Progenitor cell of endocrine pancreas (in vitro differentiated cells): ENCODE results near the gene FANCE. TPM values are rescaled to one million over a fixed set of nuclear protein-coding genes. Genes with fewer than 3 reads are reported as not detected.
A peak's percentile ranks its signal among the peaks of the same experiment; 100 is the strongest.

Experiments
- DNase-seq: peaks from one replicate; pipeline ENCODE4 v3.0.0; 2021; ENCODE audit warnings: low spot score; ENCODE audit not compliant: unreplicated experiment
- H3K27ac Mint-ChIP-seq: 2 replicates; pipeline ENCODE4 v1.8.0; 2021; ENCODE audit warnings: mild to moderate bottlenecking, moderate library complexity, mixed read lengths
- H3K27me3 Mint-ChIP-seq: 2 replicates; pipeline ENCODE4 v1.8.0; 2021; ENCODE audit warnings: mixed read lengths
- H3K36me3 Mint-ChIP-seq: 2 replicates; pipeline ENCODE4 v1.8.0; 2022; ENCODE audit warnings: mixed read lengths; ENCODE audit not compliant: insufficient read depth
- H3K4me1 Mint-ChIP-seq: 2 replicates; pipeline ENCODE4 v1.8.0; 2021; ENCODE audit warnings: low read depth, mixed read lengths
- H3K4me3 Mint-ChIP-seq: 2 replicates; pipeline ENCODE4 v1.8.0; 2021; ENCODE audit warnings: low read depth, mild to moderate bottlenecking, moderate library complexity, mixed read lengths
- H3K9me3 Mint-ChIP-seq: 2 replicates; pipeline ENCODE4 v1.8.0; 2021; ENCODE audit warnings: low read depth, mixed read lengths
- CTCF ChIP-seq: fragments of 200-600 bp; sonication (generic); IDR thresholded peaks from one replicate; pipeline ENCODE4 v1.5.0; 2021; ENCODE audit warnings: antibody characterized with exemption, mild to moderate bottlenecking; ENCODE audit not compliant: unreplicated experiment
- total RNA-seq: library from RNA; stranded (reverse); gene quantifications from 2 replicates; pipeline ENCODE4 v1.2.1, GENCODE V29; 2021

Gene FANCE
- total RNA-seq, 1 donor from 2014 or later = 10.6 TPM

GRCh38 chr6:35469751-35470662 is 17.9 kb downstream of the FANCE start:
- no peak for TF ChIP-seq CTCF
- DNase-seq = no peak
- Mint-ChIP-seq H3K4me1 (peaks cover 26% of the 10 kb centered on the region), H3K36me3 (peaks cover 15% of the 10 kb centered on the region), H3K27me3 (no peaks in the 10 kb centered on the region), H3K4me3 (peak overlapping the region; percentile 97), H3K9me3 (no peaks in the 10 kb centered on the region), H3K27ac (peak overlapping the region; percentile 100)

DNA sequence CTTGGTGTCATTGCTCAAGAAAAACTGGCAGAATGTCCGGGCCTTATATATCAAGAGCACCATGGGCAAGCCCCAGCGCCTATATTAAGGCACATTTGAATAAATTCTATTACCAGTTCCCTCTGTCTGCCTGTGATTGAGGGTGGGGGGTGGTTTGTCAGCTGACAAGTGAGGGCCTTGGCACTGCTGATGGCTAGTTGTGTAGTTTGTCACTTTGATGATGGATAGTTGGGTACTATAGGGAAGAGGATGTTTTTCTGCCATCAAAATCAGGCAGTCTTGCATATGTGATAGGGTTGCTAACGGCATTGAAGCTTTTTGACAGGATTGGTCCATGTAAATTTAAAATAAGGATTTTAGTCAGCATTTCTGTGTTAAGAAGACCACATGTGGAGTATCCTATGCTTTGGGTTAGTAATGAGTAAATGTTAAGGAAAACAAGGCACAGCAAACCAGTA is 18.6 kb downstream of the FANCE start:
- H3K4me3 Mint-ChIP-seq = peak overlapping the region; percentile 97
- no peak for TF ChIP-seq CTCF

GRCh38 chr6:35471836-35472345 is 19.8 kb downstream of the FANCE start:
- DNase-seq = no peak
- Mint-ChIP-seq H3K36me3 (peaks cover 19% of the 10 kb centered on the region), H3K4me3 (peak overlapping the region; percentile 16), H3K9me3 (no peaks in the 10 kb centered on the region), H3K27me3 (no peaks in the 10 kb centered on the region), H3K27ac (peak overlapping the region; percentile 52), H3K4me1 (peaks cover 26% of the 10 kb centered on the region)
- TF ChIP-seq CTCF = no peak

More for the DNA sequence above, 18.6 kb downstream of the FANCE start:
- H3K9me3 Mint-ChIP-seq = no peaks in the 10 kb centered on the region
- peaks cover 15% of the 10 kb centered on the region for H3K36me3 Mint-ChIP-seq
- H3K27me3 Mint-ChIP-seq = no peaks in the 10 kb centered on the region
- no peak for DNase-seq
- H3K27ac Mint-ChIP-seq = peak overlapping the region; percentile 69
- peaks cover 26% of the 10 kb centered on the region for H3K4me1 Mint-ChIP-seq

GRCh38 chr6:35473075-35473849 is 21.1 kb downstream of the FANCE start:
- H3K9me3 Mint-ChIP-seq = no peaks in the 10 kb centered on the region
- no peak for TF ChIP-seq CTCF
- no peaks in the 10 kb centered on the region for H3K27me3 Mint-ChIP-seq
- H3K36me3 Mint-ChIP-seq = peaks cover 20% of the 10 kb centered on the region
- peaks cover 23% of the 10 kb centered on the region for H3K4me1 Mint-ChIP-seq
- H3K4me3 Mint-ChIP-seq = no peak overlapping the region
- no peak for DNase-seq
- H3K27ac Mint-ChIP-seq = no peak overlapping the region

DNA sequence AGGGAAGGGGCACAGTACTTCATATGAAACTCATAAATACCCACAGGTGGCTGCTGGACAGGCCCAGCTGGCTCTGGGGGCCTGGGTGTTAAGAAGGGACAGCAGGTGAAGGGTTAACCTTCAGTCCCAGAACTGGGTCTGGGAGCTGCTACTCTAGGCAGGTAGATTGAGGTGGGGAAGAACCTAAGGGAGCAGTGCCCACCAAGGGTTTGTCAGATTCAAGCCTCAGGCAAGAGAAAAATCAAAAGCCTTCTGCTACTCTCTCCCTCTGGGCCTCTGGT is 21.7 kb downstream of the FANCE start:
- H3K27ac Mint-ChIP-seq = no peak overlapping the region
- no peak overlapping the region for H3K4me3 Mint-ChIP-seq
- H3K27me3 Mint-ChIP-seq = no peaks in the 10 kb centered on the region
- no peaks in the 10 kb centered on the region for H3K9me3 Mint-ChIP-seq
- no peak for DNase-seq
- H3K4me1 Mint-ChIP-seq = peaks cover 23% of the 10 kb centered on the region
- no peak for TF ChIP-seq CTCF
- peaks cover 23% of the 10 kb centered on the region for H3K36me3 Mint-ChIP-seq
